IMR-90 (cell line): ENCODE measurements around the gene PTRHD1. TPM values are rescaled to one million over a fixed set of nuclear protein-coding genes. Genes with fewer than 3 reads are reported as not detected.

Experiments used
- ATAC-seq: fragments of 200-7000 bp; cut with Tn5 transposase; 2 replicates; pipeline ENCODE4 v1.9.1; 2020; ENCODE audit warnings: low read depth, mild to moderate bottlenecking, moderate library complexity
- BruUV-seq: library from RNA; stranded (reverse); fragments of 400-500 nt; replicated peaks from 2 replicates; lab custom pipeline; 2021; lab: Mats Ljungman, UMichigan
- CTCF ChIA-PET: fragments of 300-600 bp; formaldehyde crosslinking; extraction: SDS; loops from one replicate; lab custom pipeline; 2021; ENCODE audit warnings: antibody characterized with exemption; lab: Yijun Ruan, JAX
- POLR2A ChIA-PET: fragments of 300-600 bp; sonication (Branson Sonifier 250); formaldehyde crosslinking; loops from one replicate; lab custom pipeline; 2022; ENCODE audit warnings: antibody characterized with exemption; ENCODE audit not compliant: unreplicated experiment; lab: Charles Lee
- DNase-seq: peaks from one replicate; pipeline ENCODE4 v3.0.0; 2013
- H2AFZ ChIP-seq: replicated peaks from 2 replicates; pipeline ENCODE3; 2013; ENCODE audit warnings: low read length, mild to moderate bottlenecking; ENCODE audit not compliant: poor library complexity
- H2AK5ac ChIP-seq: 2 replicates; pipeline ENCODE4 v1.6.1; 2013; ENCODE audit warnings: low read depth, low read length, inconsistent platforms
- H2AK9ac ChIP-seq: replicated peaks from 2 replicates; pipeline ENCODE3; 2013; ENCODE audit warnings: mild to moderate bottlenecking, low read depth, low read length, moderate library complexity; ENCODE audit not compliant: poor library complexity
- H2BK120ac ChIP-seq: 2 replicates; pipeline ENCODE4 v1.6.1; 2013; ENCODE audit warnings: low read depth, low read length, inconsistent platforms
- H2BK15ac ChIP-seq: 3 replicates; pipeline ENCODE4 v1.6.1; 2013; ENCODE audit warnings: low read depth, low read length, inconsistent platforms
- H2BK20ac ChIP-seq: 2 replicates; pipeline ENCODE4 v1.6.1; 2013; ENCODE audit warnings: low read depth, mild to moderate bottlenecking, inconsistent platforms, low read length, moderate library complexity
- H2BK5ac ChIP-seq: 2 replicates; pipeline ENCODE4 v1.6.1; 2013; ENCODE audit warnings: mild to moderate bottlenecking, low read depth, low read length, inconsistent platforms; ENCODE audit not compliant: poor library complexity, severe bottlenecking
- H3K14ac ChIP-seq: replicated peaks from 2 replicates; pipeline ENCODE4 v1.6.1; 2013; ENCODE audit warnings: low read depth, low read length, inconsistent platforms
- H3K18ac ChIP-seq: 2 replicates; pipeline ENCODE4 v1.6.1; 2013; ENCODE audit warnings: low read depth, low read length, control low read depth
- H3K23ac ChIP-seq: 2 replicates; pipeline ENCODE4 v1.6.1; 2013; ENCODE audit warnings: low read depth, low read length, inconsistent platforms
- H3K27ac ChIP-seq: 2 replicates; pipeline ENCODE4 v1.5.1; 2013; ENCODE audit warnings: mild to moderate bottlenecking, control low read depth, low read length; ENCODE audit not compliant: insufficient read depth
- H3K27me3 ChIP-seq: 2 replicates; pipeline ENCODE4 v1.6.1; 2013; ENCODE audit warnings: low read length; ENCODE audit not compliant: control insufficient read depth, insufficient read depth
- H3K36me3 ChIP-seq: 2 replicates; pipeline ENCODE4 v1.6.1; 2013; ENCODE audit warnings: low read length, mixed read lengths; ENCODE audit not compliant: control insufficient read depth, insufficient read depth
- H3K4ac ChIP-seq: 2 replicates; pipeline ENCODE4 v1.6.1; 2013; ENCODE audit warnings: low read depth, low read length, inconsistent platforms
- H3K4me1 ChIP-seq: 2 replicates; pipeline ENCODE4 v1.6.1; 2013; ENCODE audit warnings: low read length, mixed read lengths; ENCODE audit not compliant: control insufficient read depth, insufficient read depth
- H3K4me2 ChIP-seq: 2 replicates; pipeline ENCODE4 v1.6.1; 2013; ENCODE audit warnings: low read depth, mild to moderate bottlenecking, control low read depth, low read length, moderate library complexity
- H3K4me3 ChIP-seq: 2 replicates; pipeline ENCODE4 v1.5.1; 2013; ENCODE audit warnings: low read depth, mild to moderate bottlenecking, control low read depth, low read length, moderate library complexity; ENCODE audit not compliant: insufficient read depth
- H3K56ac ChIP-seq: 2 replicates; pipeline ENCODE4 v1.6.1; 2013; ENCODE audit warnings: low read length, inconsistent platforms; ENCODE audit not compliant: insufficient read depth; ENCODE audit errors: extremely low read depth
- H3K79me1 ChIP-seq, 2 experiments: 2 replicates each; pipeline ENCODE4 v1.6.1; 2013; ENCODE audit warnings: low read length in 2 of 2, inconsistent platforms in 1 of 2, low read depth in 1 of 2
- H3K9ac ChIP-seq: 2 replicates; pipeline ENCODE4 v1.6.1; 2013; ENCODE audit warnings: low read depth, low read length, control low read depth
- H3K9me1 ChIP-seq: 2 replicates; pipeline ENCODE4 v1.6.1; 2013; ENCODE audit warnings: low read length, inconsistent platforms; ENCODE audit not compliant: insufficient read depth
- H3K9me3 ChIP-seq: 2 replicates; pipeline ENCODE4 v1.6.1; 2013; ENCODE audit warnings: low read length; ENCODE audit not compliant: control insufficient read depth, insufficient read depth
- H4K20me1 ChIP-seq: 2 replicates; pipeline ENCODE4 v1.6.1; 2013; ENCODE audit warnings: low read length, inconsistent platforms; ENCODE audit not compliant: insufficient read depth
- H4K5ac ChIP-seq: 2 replicates; pipeline ENCODE4 v1.6.1; 2013; ENCODE audit warnings: mild to moderate bottlenecking, low read depth, low read length, control low read depth
- H4K8ac ChIP-seq, 2 experiments: 2 replicates each; pipeline ENCODE4 v1.6.1; 2013; ENCODE audit warnings: low read depth in 2 of 2, low read length in 2 of 2, control low read depth in 1 of 2, inconsistent platforms in 1 of 2
- H4K91ac ChIP-seq: 2 replicates; pipeline ENCODE4 v1.6.1; 2013; ENCODE audit warnings: low read depth, low read length, inconsistent platforms; ENCODE audit not compliant: insufficient read depth
- BHLHE40 ChIP-seq: fragments of 150-350 bp; IDR thresholded peaks from 2 replicates; pipeline ENCODE4 v1.6.1; 2016; ENCODE audit warnings: mild to moderate bottlenecking, low read depth, low read length
- CEBPB ChIP-seq: IDR thresholded peaks from 2 replicates; pipeline ENCODE4 v1.6.1; 2012; ENCODE audit warnings: low read depth, low read length, improper control_type of control experiment
- CHD1 ChIP-seq: IDR thresholded peaks from 2 replicates; pipeline ENCODE4 v1.6.1; 2012; ENCODE audit warnings: low read depth, low read length, improper control_type of control experiment
- CTCF ChIP-seq: conservative IDR thresholded peaks from 2 replicates; pipeline ENCODE4 v1.5.1; 2012; ENCODE audit warnings: mild to moderate bottlenecking, low read depth, low read length, improper control_type of control experiment
- ELK1 ChIP-seq: fragments of 150-350 bp; IDR thresholded peaks from 2 replicates; pipeline ENCODE4 v1.6.1; 2016; ENCODE audit warnings: low read depth, mild to moderate bottlenecking, low read length, moderate library complexity, borderline replicate concordance
- FOS ChIP-seq: fragments of 150-350 bp; IDR thresholded peaks from 2 replicates; pipeline ENCODE4 v1.6.1; 2016; ENCODE audit warnings: low read depth, low read length
- MAFK ChIP-seq: IDR thresholded peaks from 2 replicates; pipeline ENCODE4 v1.6.1; 2012; ENCODE audit warnings: low read depth, low read length, improper control_type of control experiment
- MAZ ChIP-seq: IDR thresholded peaks from 2 replicates; pipeline ENCODE4 v1.6.1; 2012; ENCODE audit warnings: low read depth, mild to moderate bottlenecking, low read length, improper control_type of control experiment, moderate library complexity, borderline replicate concordance
- MXI1 ChIP-seq: IDR thresholded peaks from 2 replicates; pipeline ENCODE4 v1.6.1; 2012; ENCODE audit warnings: low read depth, mild to moderate bottlenecking, low read length, moderate library complexity, borderline replicate concordance
- NFE2L2 ChIP-seq: fragments of 150-350 bp; IDR thresholded peaks from 2 replicates; pipeline ENCODE4 v1.6.1; 2016; ENCODE audit warnings: low read depth, mild to moderate bottlenecking, low read length
- POLR2A ChIP-seq: IDR thresholded peaks from 2 replicates; pipeline ENCODE4 v1.6.1; 2012; ENCODE audit warnings: mild to moderate bottlenecking, low read depth, low read length
- RAD21 ChIP-seq: IDR thresholded peaks from 2 replicates; pipeline ENCODE4 v1.6.1; 2012; ENCODE audit warnings: low read length, improper control_type of control experiment
- RCOR1 ChIP-seq: IDR thresholded peaks from 2 replicates; pipeline ENCODE4 v1.6.1; 2012; ENCODE audit warnings: mild to moderate bottlenecking, low read length, improper control_type of control experiment; ENCODE audit not compliant: insufficient replicate concordance
- RFX5 ChIP-seq: IDR thresholded peaks from 2 replicates; pipeline ENCODE4 v1.8.0; 2012; ENCODE audit warnings: low read depth, mild to moderate bottlenecking, low read length, moderate library complexity
- SMC3 ChIP-seq: fragments of 150-350 bp; IDR thresholded peaks from 2 replicates; pipeline ENCODE4 v1.6.1; 2016; ENCODE audit warnings: low read depth, mild to moderate bottlenecking, antibody characterized with exemption, low read length, moderate library complexity
- USF2 ChIP-seq: fragments of 150-350 bp; IDR thresholded peaks from 2 replicates; pipeline ENCODE4 v1.6.1; 2017; ENCODE audit warnings: mild to moderate bottlenecking, antibody characterized with exemption, low read length, low read depth
- WGBS, 2 experiments: methylation state at CpG; one replicate each; pipeline versions ENCODE4 v1.1.5 to v1.1.7; 2013; ENCODE audit warnings: missing lambda C conversion rate in 2 of 2; ENCODE audit not compliant: insufficient read length in 1 of 2; ENCODE audit errors: extremely low coverage in 2 of 2; 5-methylcytosine and 5-hydroxymethylcytosine counted together
- dilution Hi-C: fragments of 300-500 bp; cut with HindIII; formaldehyde crosslinking; loops from one replicate; pipeline ENCODE4 v1.14.3; 2018; ENCODE audit warnings: low sequenced_read_pairs; ENCODE audit not compliant: unreplicated experiment
- in situ Hi-C: fragments of 300-500 bp; cut with MboI; formaldehyde crosslinking; loops from 3 replicates; pipeline ENCODE4 v1.14.3; 2019; ENCODE audit warnings: low sequenced_read_pairs, inconsistent platforms, mixed read lengths
- intact Hi-C: fragments of 100-400 bp; cut with micrococcal nuclease; formaldehyde crosslinking; loops from 2 replicates; pipeline ENCODE4 v1.10.0; 2022
- polyA plus RNA-seq, 3 experiments: library from polyadenylated mRNA; depleted of rRNA; stranded (reverse); fragments of >200 nt; gene quantifications; 2 replicates each; pipeline ENCODE4 v1.2.3, GENCODE V29; 2012; ENCODE audit warnings: low replicate concordance in 1 of 3
- total RNA-seq: library from RNA; depleted of rRNA; stranded (reverse); fragments of >200 nt; gene quantifications from 2 replicates; pipeline ENCODE4 v1.2.3, GENCODE V29; 2012

Gene PTRHD1
- total and polyA plus RNA-seq, 2 of the 4 experiments (the other 2 are of a cell fraction): 11.7 to 30.9 TPM

GRCh38 chr2:24788816-24789215, 4.4 kb downstream of the PTRHD1 start:
- H2AFZ ChIP-seq: no peak overlapping the region
- H4K20me1 ChIP-seq: no peaks in the 10 kb centered on the region
- no peak overlapping the region for H4K8ac ChIP-seq
- H3K36me3 ChIP-seq: no peaks in the 10 kb centered on the region
- no peak overlapping the region for H3K9ac ChIP-seq
- H3K27me3 ChIP-seq: no peaks in the 10 kb centered on the region
- peaks cover 11 to 18% of the 10 kb centered on the region in 2 experiments; a peak in 3 of 4 replicates for H3K79me1 ChIP-seq
- no peaks in the 10 kb centered on the region; the same call in 1 of the 2 replicates for H3K9me3 ChIP-seq
- H3K23ac ChIP-seq: no peak overlapping the region
- no peak overlapping the region for H3K4me3 ChIP-seq
- DNase-seq (peak; percentile 22), ATAC-seq (no peak)
- no peak overlapping the region for H2BK120ac ChIP-seq
- dilution Hi-C loops (no loop called here), intact Hi-C loops (no loop called here), in situ Hi-C loops (no loop called here)
- TF ChIP-seq RCOR1 (no peak), ELK1 (no peak), CEBPB (no peak), SMC3 (no peak), MAZ (no peak), USF2 (no peak), NFE2L2 (no peak), CHD1 (no peak), CTCF (no peak), MAFK (no peak), POLR2A (no peak), BHLHE40 (no peak), FOS (no peak), MXI1 (no peak), RAD21 (no peak), RFX5 (no peak)
- ChIA-PET CTCF (no interaction called here), POLR2A (no interaction called here)
- no peak overlapping the region for H3K56ac ChIP-seq
- BruUV-seq: no TSS peak
- H3K27ac ChIP-seq: no peak overlapping the region
- no peak overlapping the region for H3K18ac ChIP-seq
- no peak overlapping the region for H3K4ac ChIP-seq
- H4K91ac ChIP-seq: no peak overlapping the region
- no peak overlapping the region for H2AK5ac ChIP-seq
- WGBS, 2 experiments: no CpG with 5 or more reads among the region's 3 CpGs
- H2BK15ac ChIP-seq: no peak overlapping the region
- no peaks in the 10 kb centered on the region for H3K4me1 ChIP-seq
- no peak overlapping the region for H4K5ac ChIP-seq
- no peak overlapping the region for H2AK9ac ChIP-seq
- no peak overlapping the region for H2BK5ac ChIP-seq
- H3K9me1 ChIP-seq: no peaks in the 10 kb centered on the region
- no peak overlapping the region for H2BK20ac ChIP-seq
- no peak overlapping the region for H3K4me2 ChIP-seq
- no peak overlapping the region for H3K14ac ChIP-seq
